Dendritic cell treated with granulocyte-macrophage colony-stimulating factor and Interleukin-4, amounts not matched to agents 40 ng/mL and 50 ng/mL, for 4 days (primary cell): ENCODE data around the gene KIAA1755.
"Not testable (repeated sequence)": the region's sequence is repeated elsewhere in the genome, so short reads cannot be mapped to it uniquely, and the experiment has no call there.

ENCODE experiments used
- H3K27ac Mint-ChIP-seq: one replicate; pipeline ENCODE4 v1.8.0; 2022; ENCODE audit warnings: mild to moderate bottlenecking, mixed read lengths
- H3K27me3 Mint-ChIP-seq: one replicate; pipeline ENCODE4 v1.8.0; 2022; ENCODE audit warnings: mild to moderate bottlenecking, mixed read lengths
- H3K36me3 Mint-ChIP-seq: one replicate; pipeline ENCODE4 v1.8.0; 2022; ENCODE audit warnings: low read depth, mixed read lengths
- H3K4me1 Mint-ChIP-seq: one replicate; pipeline ENCODE4 v1.8.0; 2022; ENCODE audit warnings: low read depth, mixed read lengths
- H3K4me3 Mint-ChIP-seq: one replicate; pipeline ENCODE4 v1.8.0; 2022; ENCODE audit warnings: mild to moderate bottlenecking, moderate library complexity, mixed read lengths
- H3K9me3 Mint-ChIP-seq: one replicate; pipeline ENCODE4 v1.8.0; 2022; ENCODE audit warnings: mixed read lengths
- intact Hi-C: fragments of 100-400 bp; cut with micrococcal nuclease; formaldehyde crosslinking; loops from one replicate; pipeline ENCODE4 v1.15.0; 2022

KIAA1755 gene

DNA sequence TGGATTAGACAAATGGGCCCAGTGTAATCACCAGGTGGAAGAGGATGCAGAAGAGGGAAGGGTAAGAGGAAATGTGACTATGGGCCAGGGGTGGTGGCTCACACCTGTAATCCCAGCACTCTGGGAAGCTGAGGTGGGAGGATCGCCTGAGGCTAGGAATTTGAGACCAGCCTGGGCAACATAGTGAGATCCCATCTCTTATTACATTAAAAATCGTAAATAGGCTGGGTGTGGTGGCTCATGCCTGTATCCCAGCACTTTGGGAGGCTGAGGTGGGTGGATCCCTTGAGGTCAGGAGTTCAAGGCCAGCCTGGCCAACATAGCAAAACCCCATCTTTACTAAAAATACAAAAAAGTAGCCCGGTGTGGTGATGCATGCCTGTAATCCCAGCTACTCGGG lies 12.8 kb downstream of the KIAA1755 start:
- intact Hi-C loops, H3K27ac Mint-ChIP-seq, H3K4me3 Mint-ChIP-seq, H3K36me3 Mint-ChIP-seq, H3K27me3 Mint-ChIP-seq: not testable (repeated sequence)
- peaks cover 46% of the 10 kb centered on the region for H3K4me1 Mint-ChIP-seq
- peaks cover 13% of the 10 kb centered on the region for H3K9me3 Mint-ChIP-seq

DNA sequence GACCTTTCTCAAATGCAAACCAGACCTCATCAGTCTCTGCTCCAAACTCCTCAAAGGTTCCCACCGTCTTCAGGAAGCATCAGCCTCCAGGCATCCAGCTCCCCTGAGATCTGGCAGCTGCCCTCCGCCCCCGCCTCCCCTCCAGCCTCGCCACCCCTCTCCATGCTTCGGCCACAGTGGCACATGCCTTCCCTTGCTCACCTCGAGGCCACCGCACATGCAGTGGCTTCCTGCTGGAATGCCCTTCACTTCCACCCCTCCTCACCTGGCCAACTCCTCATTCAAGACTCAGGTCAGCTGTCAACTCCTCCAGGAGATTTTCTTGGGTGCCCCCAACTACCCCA lies 13.4 kb downstream of the KIAA1755 start:
- Mint-ChIP-seq H3K27ac (no peak overlapping the region), H3K27me3 (peaks cover 5% of the 10 kb centered on the region), H3K36me3 (no peaks in the 10 kb centered on the region), H3K4me3 (no peak overlapping the region), H3K9me3 (peaks cover 16% of the 10 kb centered on the region), H3K4me1 (peaks cover 41% of the 10 kb centered on the region)
- intact Hi-C loops: no loop called here

DNA sequence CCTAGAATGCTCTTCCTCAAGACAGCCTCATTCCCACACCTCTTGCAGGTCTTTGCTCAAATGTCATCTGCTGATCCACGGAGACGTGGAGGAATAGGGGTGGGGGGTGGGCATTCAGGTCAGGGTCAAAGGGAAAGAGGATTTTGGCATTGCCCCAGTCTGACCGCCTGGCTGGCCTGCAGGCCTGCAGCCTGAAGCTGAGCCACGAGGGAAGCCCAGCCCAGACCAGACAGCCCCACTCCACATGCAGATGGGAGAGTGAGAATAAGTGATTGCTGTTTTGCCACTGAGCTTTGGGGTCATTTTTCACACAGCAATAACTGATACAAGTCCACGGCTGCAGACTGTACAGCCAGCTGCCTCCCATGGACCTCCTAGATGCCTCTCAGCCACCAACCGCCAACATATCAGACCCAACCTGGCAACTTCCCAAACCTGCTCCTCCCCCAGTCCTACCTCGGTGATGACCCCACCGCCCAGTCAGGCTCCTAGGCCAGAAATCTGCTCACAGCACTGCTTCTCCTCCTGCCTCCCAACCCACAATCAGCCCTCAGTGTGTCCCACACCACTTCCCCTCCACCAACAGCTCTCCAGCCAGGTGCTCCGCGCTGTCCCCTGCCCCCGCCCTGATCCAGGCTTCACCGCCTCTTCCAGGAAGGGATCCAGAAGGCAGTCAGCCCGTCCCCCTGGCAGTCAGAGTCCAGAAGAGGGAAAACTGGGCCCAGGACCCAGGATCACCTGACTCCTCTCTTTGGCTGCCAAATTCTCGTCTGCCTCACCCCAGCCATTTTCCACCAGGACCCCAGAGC lies 14.0 kb downstream of the KIAA1755 start:
- no peaks in the 10 kb centered on the region for H3K36me3 Mint-ChIP-seq
- no peak overlapping the region for H3K27ac Mint-ChIP-seq
- intact Hi-C loops: no loop called here
- H3K4me3 Mint-ChIP-seq: no peak overlapping the region
- H3K4me1 Mint-ChIP-seq: peaks cover 39% of the 10 kb centered on the region
- H3K9me3 Mint-ChIP-seq: peaks cover 22% of the 10 kb centered on the region
- H3K27me3 Mint-ChIP-seq: peaks cover 5% of the 10 kb centered on the region

DNA sequence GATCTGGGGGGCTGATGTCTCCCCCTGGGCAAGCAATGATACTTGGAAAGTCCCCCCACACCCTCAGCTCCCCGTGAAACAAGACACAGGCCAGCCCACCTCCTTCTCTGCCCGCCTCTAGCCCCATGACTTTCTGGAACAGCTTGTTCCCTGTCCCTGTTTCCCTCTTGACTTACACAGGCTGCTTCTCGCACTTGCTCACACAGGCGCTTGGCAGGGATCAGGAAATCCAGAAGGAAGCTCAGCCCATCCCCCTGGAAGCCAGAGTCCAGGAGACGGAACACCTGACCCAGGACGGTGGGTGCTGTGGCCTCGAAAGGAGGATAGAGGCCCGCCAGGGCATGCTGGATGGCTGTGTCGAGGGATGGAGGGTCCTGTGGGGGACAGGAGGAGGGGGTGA lies 14.8 kb downstream of the KIAA1755 start:
- Mint-ChIP-seq H3K9me3 (peaks cover 28% of the 10 kb centered on the region), H3K27ac (no peak overlapping the region), H3K36me3 (no peaks in the 10 kb centered on the region), H3K4me3 (no peak overlapping the region), H3K27me3 (peaks cover 5% of the 10 kb centered on the region), H3K4me1 (peaks cover 38% of the 10 kb centered on the region)
- intact Hi-C loops: no loop called here

DNA sequence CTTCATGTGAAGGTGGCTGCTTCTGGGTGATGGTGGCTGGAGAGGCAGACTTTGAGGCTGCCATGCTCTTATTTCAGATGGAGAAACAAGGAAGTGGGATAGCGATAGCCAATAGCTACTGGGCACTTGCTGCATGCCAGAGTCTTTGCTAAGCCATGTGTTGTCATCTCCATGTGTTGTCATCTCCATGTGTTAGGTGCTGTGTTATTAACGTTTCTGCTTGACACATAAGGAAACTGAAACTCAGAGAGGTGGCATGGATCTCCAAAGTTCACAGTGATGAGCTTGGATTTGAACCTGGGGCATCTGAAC lies 16.9 kb downstream of the KIAA1755 start:
- intact Hi-C loops: no loop called here
- Mint-ChIP-seq H3K9me3 (peaks cover 28% of the 10 kb centered on the region), H3K36me3 (no peaks in the 10 kb centered on the region), H3K4me3 (no peak overlapping the region), H3K4me1 (peaks cover 30% of the 10 kb centered on the region), H3K27me3 (peaks cover 24% of the 10 kb centered on the region), H3K27ac (no peak overlapping the region)

DNA sequence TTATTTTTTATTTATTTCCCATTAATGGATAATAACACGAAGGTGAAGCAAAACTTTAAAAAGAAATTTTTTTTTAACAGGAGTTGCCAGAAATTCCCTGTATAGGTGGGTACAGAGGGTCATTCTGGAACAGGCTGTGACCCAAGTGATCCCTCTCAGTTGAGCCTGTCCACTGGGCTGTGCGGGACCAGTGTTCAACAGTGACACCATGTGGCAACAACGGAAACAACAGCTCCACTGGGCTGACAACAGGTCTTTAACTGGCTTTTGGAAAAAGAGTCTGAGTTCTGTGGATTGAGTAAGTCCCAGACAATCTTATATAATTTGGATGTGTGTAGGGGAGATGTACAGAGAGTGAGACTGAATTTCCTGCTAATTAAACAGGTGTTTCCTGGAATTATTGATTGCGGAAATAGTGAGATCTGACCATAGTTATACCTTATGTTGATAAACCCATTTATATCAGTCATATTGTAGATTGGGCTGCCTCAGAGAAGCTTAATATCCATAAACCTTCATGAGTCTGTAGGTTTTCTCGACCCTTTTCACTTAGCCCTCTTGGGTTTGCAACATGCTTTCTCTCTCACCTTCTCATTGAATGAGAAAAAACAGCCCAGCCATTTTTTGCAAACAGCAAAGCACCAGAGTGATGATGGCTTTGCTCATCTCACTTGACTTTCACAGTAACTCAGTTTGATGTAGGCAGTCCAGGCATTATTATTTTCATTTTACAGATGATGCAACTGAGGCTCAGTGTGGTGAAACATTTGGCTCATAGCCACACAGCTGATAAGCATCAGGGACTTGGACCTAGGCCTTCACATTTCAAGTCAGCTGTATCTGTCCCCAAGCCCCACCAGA lies 17.5 kb downstream of the KIAA1755 start:
- Mint-ChIP-seq H3K27me3 (peaks cover 29% of the 10 kb centered on the region), H3K4me3 (no peak overlapping the region), H3K9me3 (peaks cover 28% of the 10 kb centered on the region), H3K36me3 (no peaks in the 10 kb centered on the region), H3K4me1 (peaks cover 30% of the 10 kb centered on the region), H3K27ac (no peak overlapping the region)
- intact Hi-C loops: no loop called here

DNA sequence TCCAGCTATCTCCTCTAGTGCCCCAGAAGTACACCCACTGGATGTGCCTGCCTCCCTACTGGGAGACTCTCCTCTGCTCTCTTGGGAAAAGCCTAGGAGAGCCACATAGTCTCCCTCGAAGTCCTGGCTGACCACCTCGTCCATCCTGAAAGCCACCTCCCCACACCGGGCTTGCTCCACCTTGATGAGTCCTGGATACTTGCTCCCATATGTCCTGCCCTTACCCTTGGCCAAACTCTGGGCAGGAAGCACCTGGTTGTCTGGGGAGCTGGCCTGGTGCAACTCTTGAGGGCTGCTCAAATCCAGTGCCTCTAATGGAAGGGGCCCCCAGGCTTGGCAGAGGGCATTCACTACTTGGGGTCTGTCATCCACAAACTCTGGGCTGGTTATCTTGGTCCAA lies 19.3 kb downstream of the KIAA1755 start:
- H3K4me1 Mint-ChIP-seq: peaks cover 19% of the 10 kb centered on the region
- no peaks in the 10 kb centered on the region for H3K36me3 Mint-ChIP-seq
- intact Hi-C loops: no loop called here
- peaks cover 28% of the 10 kb centered on the region for H3K9me3 Mint-ChIP-seq
- H3K27me3 Mint-ChIP-seq: peaks cover 34% of the 10 kb centered on the region
- H3K27ac Mint-ChIP-seq: no peak overlapping the region
- no peak overlapping the region for H3K4me3 Mint-ChIP-seq

DNA sequence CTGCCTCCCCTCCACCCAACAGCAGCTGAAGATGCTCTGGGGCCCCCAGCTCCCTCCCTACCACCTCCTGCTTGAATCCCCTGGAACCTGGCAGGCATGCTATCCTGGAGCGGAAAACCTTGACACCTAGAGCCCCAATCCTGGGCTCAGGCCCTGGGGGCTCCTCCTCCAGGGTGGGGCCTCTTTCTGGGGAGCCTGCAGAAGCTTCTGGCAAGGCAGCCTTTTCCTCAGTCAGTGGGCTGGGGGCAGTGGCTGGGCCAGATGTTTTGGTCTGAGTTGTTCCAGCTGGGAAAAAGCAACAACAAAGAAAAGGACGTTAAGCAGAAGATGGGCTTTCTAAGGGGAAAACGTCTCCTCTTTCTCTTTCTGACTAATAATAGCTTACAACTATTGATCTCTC lies 21.1 kb downstream of the KIAA1755 start:
- intact Hi-C loops: no loop called here
- no peaks in the 10 kb centered on the region for H3K36me3 Mint-ChIP-seq
- H3K9me3 Mint-ChIP-seq: peaks cover 28% of the 10 kb centered on the region
- H3K27ac Mint-ChIP-seq: no peak overlapping the region
- no peak overlapping the region for H3K4me3 Mint-ChIP-seq
- peaks cover 34% of the 10 kb centered on the region for H3K27me3 Mint-ChIP-seq
- peaks cover 8% of the 10 kb centered on the region for H3K4me1 Mint-ChIP-seq

DNA sequence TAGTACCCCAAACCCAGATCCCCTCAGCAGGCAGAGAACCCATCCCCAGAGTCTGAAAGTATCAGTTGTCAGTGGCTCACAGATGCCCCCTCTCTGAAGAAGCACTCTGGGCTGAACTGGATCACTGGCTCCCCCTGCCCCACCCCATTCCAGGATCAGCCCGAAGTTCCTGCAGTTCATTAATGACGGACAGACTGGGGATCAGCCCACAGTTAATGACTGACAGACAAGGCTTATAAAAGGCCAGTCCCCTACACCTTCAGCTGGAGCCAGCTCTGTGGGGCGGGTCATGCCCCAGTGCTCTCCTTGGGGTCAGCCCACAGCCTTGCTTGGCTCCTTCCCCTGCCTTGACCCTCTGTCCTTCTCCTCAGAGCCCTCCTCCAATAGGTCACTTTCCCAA lies 21.7 kb downstream of the KIAA1755 start:
- Mint-ChIP-seq H3K4me3 (no peak overlapping the region), H3K4me1 (peaks cover 2% of the 10 kb centered on the region), H3K27me3 (peaks cover 34% of the 10 kb centered on the region), H3K9me3 (peaks cover 26% of the 10 kb centered on the region), H3K36me3 (no peaks in the 10 kb centered on the region), H3K27ac (no peak overlapping the region)
- intact Hi-C loops: no loop called here

DNA sequence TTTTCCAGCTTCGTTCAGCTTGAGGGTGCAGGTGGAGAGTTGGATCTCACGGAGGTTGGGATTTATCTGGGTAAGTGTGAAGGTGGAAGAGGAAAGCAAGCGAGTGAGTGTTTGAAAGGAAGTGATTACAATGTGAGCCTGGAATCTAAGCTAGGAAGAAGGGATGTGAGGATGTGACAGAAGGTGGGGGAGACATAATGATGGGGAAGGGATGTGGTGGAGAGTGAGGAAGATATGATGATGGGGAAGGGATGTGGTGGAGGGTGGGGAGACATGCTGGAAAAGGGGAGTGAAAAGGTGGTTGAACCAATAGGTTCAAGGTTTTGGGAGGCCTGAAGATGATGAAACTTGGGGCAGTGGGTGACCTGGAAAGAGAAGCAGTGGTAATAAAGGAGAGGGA lies 23.2 kb downstream of the KIAA1755 start:
- no peak overlapping the region for H3K27ac Mint-ChIP-seq
- no peaks in the 10 kb centered on the region for H3K36me3 Mint-ChIP-seq
- no peak overlapping the region for H3K4me3 Mint-ChIP-seq
- intact Hi-C loops: no loop called here
- no peaks in the 10 kb centered on the region for H3K4me1 Mint-ChIP-seq
- peaks cover 14% of the 10 kb centered on the region for H3K9me3 Mint-ChIP-seq
- peaks cover 37% of the 10 kb centered on the region for H3K27me3 Mint-ChIP-seq

DNA sequence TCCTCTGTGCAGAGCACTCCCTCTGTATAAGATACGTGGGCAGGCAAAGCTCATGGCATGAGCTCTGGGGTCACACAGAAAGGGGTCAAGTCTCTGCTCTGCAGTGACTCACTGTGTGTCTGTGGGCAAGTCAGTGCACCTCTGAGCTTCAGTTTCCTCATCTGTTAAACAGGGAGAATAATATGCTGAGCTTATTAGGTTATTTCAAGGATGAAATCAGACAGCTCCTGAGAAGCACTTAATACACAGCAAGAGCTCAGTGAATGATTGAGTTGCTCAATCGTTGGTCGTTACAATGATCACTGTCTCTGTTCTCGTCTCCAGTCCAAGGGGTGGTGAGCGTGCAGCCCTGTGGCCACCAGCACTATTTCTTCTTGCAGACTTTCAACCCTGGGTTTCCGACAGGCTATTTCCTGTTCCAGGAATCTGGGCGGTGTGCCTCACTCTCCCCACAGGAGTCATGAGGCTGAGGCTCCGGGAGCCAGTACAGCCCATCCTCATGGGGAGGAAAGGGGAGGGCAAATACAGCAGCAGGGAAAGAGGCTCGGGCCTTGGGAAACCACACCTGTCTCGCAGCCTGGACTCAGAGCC lies 28.9 kb downstream of the KIAA1755 start:
- no peak overlapping the region for H3K4me3 Mint-ChIP-seq
- intact Hi-C loops: loop anchor here (5.0 kb wide), 1 partner anchor 176 kb away; no protein-coding TSS in a partner anchor
- H3K27me3 Mint-ChIP-seq: peaks cover 15% of the 10 kb centered on the region
- H3K36me3 Mint-ChIP-seq: no peaks in the 10 kb centered on the region
- no peaks in the 10 kb centered on the region for H3K9me3 Mint-ChIP-seq
- H3K4me1 Mint-ChIP-seq: peaks cover 15% of the 10 kb centered on the region
- H3K27ac Mint-ChIP-seq: no peak overlapping the region

DNA sequence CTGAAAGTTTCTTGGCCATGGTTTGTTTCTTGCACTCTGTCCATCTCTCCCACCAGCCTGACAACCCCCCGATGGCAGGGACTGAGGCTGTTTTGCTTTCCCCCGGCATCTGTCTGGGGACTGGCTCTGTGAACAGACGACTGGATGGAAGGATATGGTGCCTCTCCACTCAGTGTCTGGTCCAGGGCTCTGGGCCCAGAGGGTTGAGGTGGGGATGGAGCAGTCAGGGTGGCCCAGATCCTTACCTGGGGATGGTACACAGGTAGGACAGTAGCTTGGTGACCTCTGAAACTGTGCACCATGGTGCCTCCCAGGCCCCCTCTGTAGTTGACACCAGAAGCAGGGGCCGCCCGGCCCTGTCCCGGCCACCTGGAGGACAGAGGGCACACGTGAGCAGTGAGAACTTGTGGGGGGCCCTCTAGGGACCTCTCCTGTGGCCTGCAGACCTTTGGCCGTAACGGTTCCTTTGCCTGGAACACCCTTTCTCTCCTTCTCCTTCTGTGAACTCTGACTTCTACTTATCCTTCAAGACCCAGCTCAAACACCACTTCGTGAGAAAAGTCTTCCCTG lies 29.5 kb downstream of the KIAA1755 start:
- peaks cover 17% of the 10 kb centered on the region for H3K27me3 Mint-ChIP-seq
- H3K4me1 Mint-ChIP-seq: peaks cover 15% of the 10 kb centered on the region
- no peaks in the 10 kb centered on the region for H3K9me3 Mint-ChIP-seq
- H3K36me3 Mint-ChIP-seq: no peaks in the 10 kb centered on the region
- H3K27ac Mint-ChIP-seq: no peak overlapping the region
- intact Hi-C loops: loop anchor here (5.0 kb wide), 1 partner anchor 176 kb away; no protein-coding TSS in a partner anchor
- no peak overlapping the region for H3K4me3 Mint-ChIP-seq

DNA sequence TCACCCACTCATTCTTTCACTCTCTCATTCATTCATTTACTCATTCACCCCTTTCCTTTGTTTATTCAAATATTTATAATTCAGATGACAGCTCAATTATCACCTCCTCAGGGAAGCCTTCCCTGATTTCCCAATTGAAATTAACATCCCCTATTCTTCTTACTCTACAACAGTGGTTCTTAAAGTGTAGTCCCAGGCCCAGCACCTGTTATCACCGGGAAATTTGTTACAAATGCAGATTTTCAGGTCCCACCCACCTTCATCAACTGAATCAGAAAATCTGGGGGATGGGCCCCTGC lies 30.3 kb downstream of the KIAA1755 start:
- Mint-ChIP-seq H3K4me1 (peaks cover 22% of the 10 kb centered on the region), H3K27me3 (peaks cover 19% of the 10 kb centered on the region), H3K27ac (no peak overlapping the region), H3K4me3 (no peak overlapping the region), H3K9me3 (no peaks in the 10 kb centered on the region), H3K36me3 (no peaks in the 10 kb centered on the region)
- intact Hi-C loops: loop anchor here (5.0 kb wide), 1 partner anchor 177 kb away; no protein-coding TSS in a partner anchor
